Measurements from ENCODE around the gene CTSV. TPM values are rescaled to one million over a fixed set of nuclear protein-coding genes. Genes with fewer than 3 reads are reported as not detected.
A peak's percentile ranks its signal among the peaks of the same experiment; 100 is the strongest.

CTSV gene
- polyA plus RNA-seq, 1 donor (not counting 4 experiments of a cell fraction or from before 2014, with no cell fraction given) = 101 TPM

DNA sequence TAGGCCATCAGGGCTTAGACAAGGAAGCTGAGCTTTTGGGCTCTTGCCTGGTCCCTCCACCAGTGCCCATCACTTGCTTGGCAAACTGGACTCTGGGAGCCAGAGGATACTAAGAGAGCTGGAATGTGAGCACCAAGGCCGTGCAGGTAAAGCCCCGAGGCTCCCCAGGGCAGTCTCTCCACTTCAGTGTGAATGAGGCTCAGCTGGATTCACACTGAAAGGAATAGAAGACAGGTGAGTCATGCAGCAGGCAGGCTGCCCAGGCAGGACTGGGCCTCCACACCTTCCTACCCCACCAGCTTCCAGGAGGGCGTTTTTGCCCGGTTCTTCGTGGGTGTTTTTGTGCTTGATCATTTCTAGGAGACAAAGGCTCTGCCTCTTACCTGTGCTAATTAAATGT, 7.3 kb upstream of the CTSV start:
- peak; percentile 100 for FAIRE-seq
- no peaks in the 10 kb centered on the region for H4K20me1 ChIP-seq (ENCODE audit: control insufficient read depth, extremely low read depth, insufficient read depth, low read length)

GRCh38 chr9:97045300-97045699, 6.4 kb upstream of the CTSV start:
- H3K36me3 ChIP-seq (ENCODE audit: control insufficient read depth in 2 of 2, extremely low read depth in 1 of 2, insufficient read depth in 2 of 2, low read length in 2 of 2) = no peaks in the 10 kb centered on the region
- H3K4me3 ChIP-seq (ENCODE audit: control insufficient read depth in 2 of 3, extremely low read depth in 1 of 3, insufficient read depth in 2 of 3, low read depth in 1 of 3, low read length in 3 of 3) = no peak overlapping the region
- H3K9me3 ChIP-seq (ENCODE audit: control insufficient read depth, low read depth, low read length) = no peaks in the 10 kb centered on the region
- no peaks in the 10 kb centered on the region for H3K79me2 ChIP-seq (ENCODE audit: control insufficient read depth, insufficient read depth, low read length)
- H3K4me2 ChIP-seq (ENCODE audit: control insufficient read depth, extremely low read depth, insufficient read depth, low read depth, low read length) = no peak overlapping the region
- H3K9ac ChIP-seq (ENCODE audit: control insufficient read depth, extremely low read depth, insufficient read depth, low read length) = no peak overlapping the region
- dilution Hi-C loops (cut with MboI; ENCODE audit: extremely low pct_ligation_motif_present, low sequenced_read_pairs) = no loop called here
- DNase-seq (ENCODE audit: low read depth, low spot score) (no peak), FAIRE-seq (no peak)
- H3K27ac ChIP-seq (ENCODE audit: control insufficient read depth, insufficient read depth, low read length) = no peak overlapping the region
- TF ChIP-seq, protein P1, sequence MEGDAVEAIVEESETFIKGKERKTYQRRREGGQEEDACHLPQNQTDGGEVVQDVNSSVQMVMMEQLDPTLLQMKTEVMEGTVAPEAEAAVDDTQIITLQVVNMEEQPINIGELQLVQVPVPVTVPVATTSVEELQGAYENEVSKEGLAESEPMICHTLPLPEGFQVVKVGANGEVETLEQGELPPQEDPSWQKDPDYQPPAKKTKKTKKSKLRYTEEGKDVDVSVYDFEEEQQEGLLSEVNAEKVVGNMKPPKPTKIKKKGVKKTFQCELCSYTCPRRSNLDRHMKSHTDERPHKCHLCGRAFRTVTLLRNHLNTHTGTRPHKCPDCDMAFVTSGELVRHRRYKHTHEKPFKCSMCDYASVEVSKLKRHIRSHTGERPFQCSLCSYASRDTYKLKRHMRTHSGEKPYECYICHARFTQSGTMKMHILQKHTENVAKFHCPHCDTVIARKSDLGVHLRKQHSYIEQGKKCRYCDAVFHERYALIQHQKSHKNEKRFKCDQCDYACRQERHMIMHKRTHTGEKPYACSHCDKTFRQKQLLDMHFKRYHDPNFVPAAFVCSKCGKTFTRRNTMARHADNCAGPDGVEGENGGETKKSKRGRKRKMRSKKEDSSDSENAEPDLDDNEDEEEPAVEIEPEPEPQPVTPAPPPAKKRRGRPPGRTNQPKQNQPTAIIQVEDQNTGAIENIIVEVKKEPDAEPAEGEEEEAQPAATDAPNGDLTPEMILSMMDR (optimal IDR thresholded peaks at IDR 0.05 in 1 of 3, IDR thresholded peaks at IDR 0.05 in 1 of 3, conservative IDR thresholded peaks at IDR 0.05 in 1 of 3; ENCODE audit: extremely low read depth in 1 of 3, insufficient read depth in 2 of 3, low read length in 3 of 3) = no peak
- no peak for TF ChIP-seq EZH2 (IDR thresholded peaks at IDR 0.05; ENCODE audit: low read length)
- peaks cover 21% of the 10 kb centered on the region for H3K4me1 ChIP-seq (ENCODE audit: control insufficient read depth, extremely low read depth, insufficient read depth, low read length)
- H4K20me1 ChIP-seq (ENCODE audit: control insufficient read depth, extremely low read depth, insufficient read depth, low read length) = no peaks in the 10 kb centered on the region
- no peaks in the 10 kb centered on the region for H3K9me1 ChIP-seq (ENCODE audit: control insufficient read depth, extremely low read depth, insufficient read depth, low read length)
- H3K27me3 ChIP-seq (ENCODE audit: control insufficient read depth, extremely low read depth, insufficient read depth, low read length) = no peaks in the 10 kb centered on the region
- no peak overlapping the region for H2AFZ ChIP-seq (ENCODE audit: control insufficient read depth, low read length)

More for the DNA sequence above, 7.3 kb upstream of the CTSV start:
- TF ChIP-seq EZH2 (IDR thresholded peaks at IDR 0.05; ENCODE audit: low read length) = no peak
- TF ChIP-seq, protein P1 (optimal IDR thresholded peaks at IDR 0.05 in 1 of 3, IDR thresholded peaks at IDR 0.05 in 1 of 3, conservative IDR thresholded peaks at IDR 0.05 in 1 of 3; ENCODE audit: extremely low read depth in 1 of 3, insufficient read depth in 2 of 3, low read length in 3 of 3) = no peak
- H3K4me1 ChIP-seq (ENCODE audit: control insufficient read depth, extremely low read depth, insufficient read depth, low read length) = peaks cover 21% of the 10 kb centered on the region
- no peaks in the 10 kb centered on the region for H3K36me3 ChIP-seq (ENCODE audit: control insufficient read depth in 2 of 2, extremely low read depth in 1 of 2, insufficient read depth in 2 of 2, low read length in 2 of 2)
- DNase-seq (ENCODE audit: low read depth, low spot score) = peak; percentile 96
- H3K9ac ChIP-seq (ENCODE audit: control insufficient read depth, extremely low read depth, insufficient read depth, low read length) = peak overlapping the region; percentile 34
- no peak overlapping the region for H2AFZ ChIP-seq (ENCODE audit: control insufficient read depth, low read length)
- no peak overlapping the region for H3K4me3 ChIP-seq (ENCODE audit: control insufficient read depth in 2 of 3, extremely low read depth in 1 of 3, insufficient read depth in 2 of 3, low read depth in 1 of 3, low read length in 3 of 3)
- peak overlapping the region; percentile 60 for H3K4me2 ChIP-seq (ENCODE audit: control insufficient read depth, extremely low read depth, insufficient read depth, low read depth, low read length)
- H3K9me3 ChIP-seq (ENCODE audit: control insufficient read depth, low read depth, low read length) = no peaks in the 10 kb centered on the region
- no peaks in the 10 kb centered on the region for H3K27me3 ChIP-seq (ENCODE audit: control insufficient read depth, extremely low read depth, insufficient read depth, low read length)
- H3K9me1 ChIP-seq (ENCODE audit: control insufficient read depth, extremely low read depth, insufficient read depth, low read length) = no peaks in the 10 kb centered on the region
- dilution Hi-C loops (cut with MboI; ENCODE audit: extremely low pct_ligation_motif_present, low sequenced_read_pairs) = no loop called here
- H3K79me2 ChIP-seq (ENCODE audit: control insufficient read depth, insufficient read depth, low read length) = no peaks in the 10 kb centered on the region
- peak overlapping the region; percentile 65 for H3K27ac ChIP-seq (ENCODE audit: control insufficient read depth, insufficient read depth, low read length)
